GM21528 (cell line): ENCODE measurements around the gene SHCBP1L.

ENCODE experiments used
- ATAC-seq: cut with Tn5 transposase; IDR thresholded peaks from one replicate; pipeline ENCODE4 v1.9.1; 2021; ENCODE audit warnings: mild to moderate bottlenecking, moderate library complexity; ENCODE audit not compliant: unreplicated experiment, low FRiP score

SHCBP1L gene

GRCh38 chr1:182850319-182850718 is 102.6 kb downstream of the SHCBP1L start:
- ATAC-seq: no peak
